ENCODE data around the gene PICALM. TPM values are rescaled to one million over a fixed set of nuclear protein-coding genes. Genes with fewer than 3 reads are reported as not detected.

Gene PICALM
- total RNA-seq, 1 donor from 2014 or later, result 204 TPM

DNA sequence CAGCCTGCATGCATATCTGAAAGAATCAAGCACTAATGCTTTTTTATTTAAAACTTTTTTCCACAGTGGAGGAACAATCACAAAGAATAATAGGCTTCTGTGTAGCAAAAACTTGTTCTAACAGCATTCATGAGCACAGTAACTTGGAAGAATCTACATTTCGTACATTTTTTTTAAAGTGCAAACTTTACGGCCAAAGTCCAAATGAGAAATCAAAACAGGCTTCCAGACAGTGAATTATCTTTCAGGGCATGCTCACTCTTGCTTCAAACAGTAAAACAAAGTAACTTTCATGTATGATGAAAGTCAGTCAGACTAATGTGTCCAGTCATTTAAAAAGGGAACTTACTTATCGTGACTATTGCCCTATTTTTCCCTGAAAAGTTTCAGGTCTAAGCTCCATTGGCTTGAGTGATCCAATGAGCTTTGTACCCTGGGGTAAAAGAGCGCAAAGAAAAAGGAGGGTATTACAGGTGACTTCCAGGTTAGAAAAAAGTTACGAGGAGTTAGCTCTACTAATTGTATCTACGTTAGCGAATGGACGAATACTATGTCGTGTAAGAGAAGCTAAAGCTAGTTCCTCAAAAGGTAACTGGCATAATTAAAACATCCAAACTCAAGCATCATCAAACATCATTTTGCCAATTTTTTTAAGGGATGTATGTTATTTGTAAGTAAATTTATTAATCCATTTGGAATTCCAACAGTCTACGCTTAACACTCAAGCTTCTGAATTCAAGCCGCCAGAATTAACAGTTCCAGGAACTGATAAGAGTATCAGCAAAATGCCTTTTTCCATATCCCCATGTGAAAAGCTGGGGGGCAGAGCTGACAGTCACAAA lies 1.7 kb downstream of the PICALM start:
- H3K27ac Mint-ChIP-seq, result peak overlapping the region; percentile 91
- H4K20me1 ChIP-seq (ENCODE audit: low read depth), result peaks cover 56% of the 10 kb centered on the region
- no peaks in the 10 kb centered on the region for H3K27me3 ChIP-seq
- peaks cover 5% of the 10 kb centered on the region for H3K27me3 Mint-ChIP-seq (ENCODE audit: insufficient read depth, low read depth)
- H3K4me3 Mint-ChIP-seq, result peak overlapping the region; percentile 100
- no peak for DNase-seq (ENCODE audit: low spot score)
- no peak for TF ChIP-seq EZH2 (IDR thresholded peaks at IDR 0.05)
- no peak for TF ChIP-seq CTCF (IDR thresholded peaks at IDR 0.05)
- TF ChIP-seq EZH2phosphoT487 (IDR thresholded peaks at IDR 0.05), result no peak
- H3F3A ChIP-seq (ENCODE audit: low read depth), result peaks cover 21% of the 10 kb centered on the region
- peaks cover 28% of the 10 kb centered on the region for H3K4me1 Mint-ChIP-seq
- H3K9ac ChIP-seq, result peak overlapping the region; percentile 76
- no peaks in the 10 kb centered on the region for H3K36me3 ChIP-seq
- H3K36me3 Mint-ChIP-seq, result peaks cover 5% of the 10 kb centered on the region
- peaks cover 23% of the 10 kb centered on the region for H3K4me1 ChIP-seq
- no peak overlapping the region for H2AFZ ChIP-seq (replicated peaks)
- peak overlapping the region; percentile 88 for H3K4me3 ChIP-seq
- H3K9me3 ChIP-seq (ENCODE audit: low read depth), result no peaks in the 10 kb centered on the region
- H3K4me2 ChIP-seq, result peak overlapping the region; percentile 91
- peaks cover 65% of the 10 kb centered on the region for H3K79me2 ChIP-seq (ENCODE audit: low read depth)
- H3K9me3 Mint-ChIP-seq, result no peaks in the 10 kb centered on the region
- peak overlapping the region; percentile 93 for H3K27ac ChIP-seq

GRCh38 chr11:86066657-86067008 lies 2.3 kb downstream of the PICALM start:
- no peaks in the 10 kb centered on the region for H3K27me3 ChIP-seq
- H3K36me3 ChIP-seq, result no peaks in the 10 kb centered on the region
- Mint-ChIP-seq H3K9me3 (peaks cover 4% of the 10 kb centered on the region), H3K4me1 (peaks cover 28% of the 10 kb centered on the region), H3K27ac (peak overlapping the region; percentile 91), H3K36me3 (peaks cover 8% of the 10 kb centered on the region), H3K4me3 (peak overlapping the region; percentile 100), H3K27me3 (ENCODE audit: insufficient read depth, low read depth) (peaks cover 5% of the 10 kb centered on the region)
- peaks cover 62% of the 10 kb centered on the region for H4K20me1 ChIP-seq (ENCODE audit: low read depth)
- peaks cover 23% of the 10 kb centered on the region for H3K4me1 ChIP-seq
- no peak overlapping the region for H3K27ac ChIP-seq
- TF ChIP-seq CTCF (IDR thresholded peaks at IDR 0.05), result no peak
- no peak for TF ChIP-seq EZH2 (IDR thresholded peaks at IDR 0.05)
- TF ChIP-seq EZH2phosphoT487 (IDR thresholded peaks at IDR 0.05), result no peak
- H2AFZ ChIP-seq (replicated peaks), result no peak overlapping the region
- H3K4me2 ChIP-seq, result peak overlapping the region; percentile 91
- H3F3A ChIP-seq (ENCODE audit: low read depth), result peaks cover 21% of the 10 kb centered on the region
- H3K79me2 ChIP-seq (ENCODE audit: low read depth), result peaks cover 71% of the 10 kb centered on the region
- DNase-seq (ENCODE audit: low spot score), result no peak
- peak overlapping the region; percentile 88 for H3K4me3 ChIP-seq
- no peaks in the 10 kb centered on the region for H3K9me3 ChIP-seq (ENCODE audit: low read depth)
- peak overlapping the region; percentile 76 for H3K9ac ChIP-seq

- no peak for DNase-seq (ENCODE audit: low spot score)
- TF ChIP-seq CTCF (IDR thresholded peaks at IDR 0.05), result no peak
- TF ChIP-seq EZH2 (IDR thresholded peaks at IDR 0.05), result no peak
- TF ChIP-seq EZH2phosphoT487 (IDR thresholded peaks at IDR 0.05), result no peak
- H3K9ac ChIP-seq, result peak overlapping the region; percentile 76
- peak overlapping the region; percentile 91 for H3K4me2 ChIP-seq
- Mint-ChIP-seq H3K4me1 (peaks cover 28% of the 10 kb centered on the region), H3K36me3 (peaks cover 12% of the 10 kb centered on the region), H3K27me3 (ENCODE audit: insufficient read depth, low read depth) (peaks cover 5% of the 10 kb centered on the region), H3K9me3 (peaks cover 9% of the 10 kb centered on the region), H3K4me3 (peak overlapping the region; percentile 100), H3K27ac (peak overlapping the region; percentile 91)
- peaks cover 77% of the 10 kb centered on the region for H3K79me2 ChIP-seq (ENCODE audit: low read depth)
- H3F3A ChIP-seq (ENCODE audit: low read depth), result peaks cover 21% of the 10 kb centered on the region
- H3K36me3 ChIP-seq, result no peaks in the 10 kb centered on the region
- H3K27ac ChIP-seq, result no peak overlapping the region
- H3K9me3 ChIP-seq (ENCODE audit: low read depth), result no peaks in the 10 kb centered on the region
- H3K4me1 ChIP-seq, result peaks cover 23% of the 10 kb centered on the region
- peak overlapping the region; percentile 88 for H3K4me3 ChIP-seq
- H3K27me3 ChIP-seq, result no peaks in the 10 kb centered on the region
- no peak overlapping the region for H2AFZ ChIP-seq (replicated peaks)
- H4K20me1 ChIP-seq (ENCODE audit: low read depth), result peaks cover 68% of the 10 kb centered on the region
Observed at GRCh38 chr11:86066033-86066432, 2.9 kb downstream of the PICALM start.

Measured in neural progenitor cell (in vitro differentiated cells).